Osteocyte (in vitro differentiated cells): Measurements from ENCODE around the gene KCNN1. TPM values are rescaled to one million over a fixed set of nuclear protein-coding genes. Genes with fewer than 3 reads are reported as not detected.

ENCODE experiments used
- DNase-seq: peaks from one replicate; pipeline ENCODE4 v3.0.0; 2021; ENCODE audit warnings: mixed read lengths; ENCODE audit not compliant: unreplicated experiment; ENCODE audit errors: extremely low spot score
- H3K27ac Mint-ChIP-seq: one replicate; pipeline ENCODE4 v1.8.0; 2021; ENCODE audit warnings: mild to moderate bottlenecking, mixed read lengths; ENCODE audit not compliant: unreplicated experiment
- H3K27me3 Mint-ChIP-seq: one replicate; pipeline ENCODE4 v1.8.0; 2021; ENCODE audit warnings: mixed read lengths; ENCODE audit not compliant: unreplicated experiment
- H3K36me3 Mint-ChIP-seq: one replicate; pipeline ENCODE4 v1.8.0; 2021; ENCODE audit warnings: mixed read lengths; ENCODE audit not compliant: unreplicated experiment
- H3K4me1 Mint-ChIP-seq: one replicate; pipeline ENCODE4 v1.8.0; 2021; ENCODE audit warnings: mixed read lengths; ENCODE audit not compliant: unreplicated experiment
- H3K4me3 Mint-ChIP-seq: one replicate; pipeline ENCODE4 v1.8.0; 2021; ENCODE audit warnings: mild to moderate bottlenecking, moderate library complexity, mixed read lengths; ENCODE audit not compliant: unreplicated experiment
- H3K9me3 Mint-ChIP-seq: one replicate; pipeline ENCODE4 v1.8.0; 2021; ENCODE audit warnings: mixed read lengths; ENCODE audit not compliant: unreplicated experiment
- CTCF ChIP-seq: fragments of 200-600 bp; sonication (generic); IDR thresholded peaks from 2 replicates; pipeline ENCODE4 v1.5.0; 2021; ENCODE audit warnings: antibody characterized with exemption, mild to moderate bottlenecking, moderate library complexity
- total RNA-seq: library from RNA; stranded (reverse); gene quantifications from 2 replicates; pipeline ENCODE4 v1.2.1, GENCODE V29; 2021

Gene KCNN1
- total RNA-seq, 1 donor from 2014 or later: not detected

- Mint-ChIP-seq H3K36me3 (no peaks in the 10 kb centered on the region), H3K27me3 (peaks cover 34% of the 10 kb centered on the region), H3K4me1 (peaks cover 37% of the 10 kb centered on the region), H3K9me3 (no peaks in the 10 kb centered on the region), H3K4me3 (peak overlapping the region; percentile 68), H3K27ac (no peak overlapping the region)
- no peak for TF ChIP-seq CTCF
- DNase-seq: peak; percentile 99
These were observed 18.9 kb upstream of the KCNN1 start for GRCh38 chr19:17947815-17948513.

GRCh38 chr19:17948514-17948900, 18.4 kb upstream of the KCNN1 start:
- Mint-ChIP-seq H3K27ac (no peak overlapping the region), H3K27me3 (peaks cover 40% of the 10 kb centered on the region), H3K36me3 (no peaks in the 10 kb centered on the region), H3K4me3 (peak overlapping the region; percentile 68), H3K4me1 (peaks cover 37% of the 10 kb centered on the region), H3K9me3 (no peaks in the 10 kb centered on the region)
- no peak for DNase-seq
- TF ChIP-seq CTCF: no peak

- peak overlapping the region; percentile 56 for H3K27ac Mint-ChIP-seq
- no peak for DNase-seq
- peaks cover 46% of the 10 kb centered on the region for H3K27me3 Mint-ChIP-seq
- no peaks in the 10 kb centered on the region for H3K36me3 Mint-ChIP-seq
- H3K4me1 Mint-ChIP-seq: peaks cover 37% of the 10 kb centered on the region
- H3K4me3 Mint-ChIP-seq: peak overlapping the region; percentile 69
- no peaks in the 10 kb centered on the region for H3K9me3 Mint-ChIP-seq
- no peak for TF ChIP-seq CTCF
These were observed 17.7 kb upstream of the KCNN1 start for GRCh38 chr19:17948931-17949930.

GRCh38 chr19:17949956-17950309, 17.0 kb upstream of the KCNN1 start:
- H3K27ac Mint-ChIP-seq: no peak overlapping the region
- H3K4me3 Mint-ChIP-seq: peak overlapping the region; percentile 50
- DNase-seq: no peak
- no peak for TF ChIP-seq CTCF
- peaks cover 37% of the 10 kb centered on the region for H3K4me1 Mint-ChIP-seq
- no peaks in the 10 kb centered on the region for H3K36me3 Mint-ChIP-seq
- H3K27me3 Mint-ChIP-seq: peaks cover 51% of the 10 kb centered on the region
- H3K9me3 Mint-ChIP-seq: no peaks in the 10 kb centered on the region
